Measurements from ENCODE around the gene LHX3. TPM values are rescaled to one million over a fixed set of nuclear protein-coding genes. Genes with fewer than 3 reads are reported as not detected.

Gene LHX3
- total and polyA plus RNA-seq, 10 of the 15 experiments (the other 5 are each of a cell fraction or from before 2014, with no cell fraction given): not detected

DNA sequence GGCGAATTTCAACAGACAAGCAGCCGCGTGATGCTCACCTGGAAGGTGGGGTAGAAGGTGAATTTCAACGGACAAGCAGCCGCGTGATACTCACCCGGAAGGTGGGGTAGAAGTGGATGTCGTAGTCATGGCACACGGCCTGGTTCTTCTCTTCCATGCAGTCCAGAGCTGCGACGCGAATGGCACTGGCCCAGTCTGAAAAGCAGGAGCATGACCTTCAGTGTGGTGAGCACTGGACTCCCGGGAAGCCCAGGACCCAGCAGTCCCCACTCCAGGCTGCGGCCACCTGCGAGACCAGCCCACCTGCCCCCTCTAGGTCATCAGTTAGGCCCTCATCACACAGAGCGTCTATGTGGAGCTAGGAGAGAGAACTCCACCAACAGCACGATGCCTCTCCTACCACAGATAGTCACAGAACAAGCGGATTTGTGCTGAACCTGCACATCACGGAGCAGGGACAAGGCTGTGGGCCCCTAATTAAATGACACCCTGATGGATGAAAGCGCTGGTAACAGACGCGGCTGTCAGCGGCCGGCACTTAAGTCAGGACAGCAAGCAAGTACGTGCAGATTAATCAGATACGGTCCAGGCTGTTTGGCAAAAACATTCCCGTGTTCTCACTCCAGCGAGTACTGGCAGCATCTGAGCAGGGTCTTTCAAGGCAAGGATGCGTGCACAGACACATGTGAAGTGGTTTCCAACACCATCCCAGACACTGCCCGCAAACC lies 21.9 kb upstream of the LHX3 start:
- intact Hi-C loops (cut with micrococcal nuclease; ENCODE audit: unreplicated experiment): loop anchor here (5.0 kb wide), 1 partner anchor 260 kb away; no protein-coding TSS in a partner anchor
- in situ Hi-C loops (cut with MboI): no loop called here
- SMC1A ChIA-PET (ENCODE audit: uncharacterized antibody, unreplicated experiment): interaction anchor here (2.4 kb wide), 1 partner anchor 16 kb away, joined by 9 read pairs; no protein-coding TSS in a partner anchor
- no peak for FAIRE-seq
- no peak overlapping the region for H3K4me3 ChIP-seq
- no peak overlapping the region for H3K27ac ChIP-seq (ENCODE audit: control insufficient read depth, insufficient read depth)
- RAD21 ChIA-PET (ENCODE audit: unreplicated experiment): no interaction called here
- WGBS (ENCODE audit: insufficient coverage, insufficient replicate concordance, low lambda C conversion rate, missing lambda C conversion rate): 94% methylated on average over 30 of the region's 30 CpGs
- DNase-seq (ENCODE audit: low read depth, low spot score): no peak
- peaks cover 10% of the 10 kb centered on the region for H3K79me2 ChIP-seq (ENCODE audit: control insufficient read depth, insufficient read depth, low read length)
- H2AFZ ChIP-seq (ENCODE audit: control insufficient read depth, low read depth, low read length): no peak overlapping the region
- BruUV-seq (replicated peaks): no TSS peak
- POLR2A ChIA-PET: no interaction called here
- peaks cover 19% of the 10 kb centered on the region for H3K4me1 ChIP-seq (ENCODE audit: control insufficient read depth, insufficient read depth, low read length)
- H3K9me3 ChIP-seq (replicated peaks; ENCODE audit: control insufficient read depth, insufficient read depth, low read length): no peaks in the 10 kb centered on the region
- H4K20me1 ChIP-seq (ENCODE audit: control insufficient read depth, insufficient read depth): no peaks in the 10 kb centered on the region
- CTCF ChIA-PET: interaction anchor here (1.1 to 6.5 kb wide), 4 partner anchors 9 to 41 kb away, joined by 3 to 30 read pairs (median 10); no protein-coding TSS in a partner anchor
- H3K9ac ChIP-seq (ENCODE audit: control insufficient read depth, insufficient read depth, low read length): no peak overlapping the region
- no peak overlapping the region for H3K4me2 ChIP-seq (ENCODE audit: control insufficient read depth, insufficient read depth)
- H3K36me3 ChIP-seq (ENCODE audit: control insufficient read depth in 2 of 2, insufficient read depth in 2 of 2, low read length in 1 of 2): peaks cover 8 to 25% of the 10 kb centered on the region in 2 experiments
- ATAC-seq: no peak
- H3K27me3 ChIP-seq (replicated peaks in 1 of 2; ENCODE audit: control insufficient read depth in 2 of 2, insufficient read depth in 2 of 2, low read length in 1 of 2): no peaks in the 10 kb centered on the region
- TF ChIP-seq E2F8 (IDR thresholded peaks at IDR 0.05; ENCODE audit: low read depth, partially characterized antibody): no peak
- no peak for TF ChIP-seq RFX5 (IDR thresholded peaks at IDR 0.05; ENCODE audit: low read depth, low read length)
- TF ChIP-seq HCFC1 (IDR thresholded peaks at IDR 0.05; ENCODE audit: low read length): no peak
- no peak for TF ChIP-seq MEF2B (IDR thresholded peaks at IDR 0.05; ENCODE audit: partially characterized antibody, poor library complexity, severe bottlenecking)
- TF ChIP-seq NR2C2 (IDR thresholded peaks at IDR 0.05; ENCODE audit: borderline replicate concordance, control insufficient read depth, insufficient read length, low read depth): no peak
- TF ChIP-seq MYC (IDR thresholded peaks at IDR 0.05; ENCODE audit: insufficient read depth, insufficient read length, insufficient replicate concordance, low read length, severe bottlenecking): no peak
- TF ChIP-seq, protein P1, sequence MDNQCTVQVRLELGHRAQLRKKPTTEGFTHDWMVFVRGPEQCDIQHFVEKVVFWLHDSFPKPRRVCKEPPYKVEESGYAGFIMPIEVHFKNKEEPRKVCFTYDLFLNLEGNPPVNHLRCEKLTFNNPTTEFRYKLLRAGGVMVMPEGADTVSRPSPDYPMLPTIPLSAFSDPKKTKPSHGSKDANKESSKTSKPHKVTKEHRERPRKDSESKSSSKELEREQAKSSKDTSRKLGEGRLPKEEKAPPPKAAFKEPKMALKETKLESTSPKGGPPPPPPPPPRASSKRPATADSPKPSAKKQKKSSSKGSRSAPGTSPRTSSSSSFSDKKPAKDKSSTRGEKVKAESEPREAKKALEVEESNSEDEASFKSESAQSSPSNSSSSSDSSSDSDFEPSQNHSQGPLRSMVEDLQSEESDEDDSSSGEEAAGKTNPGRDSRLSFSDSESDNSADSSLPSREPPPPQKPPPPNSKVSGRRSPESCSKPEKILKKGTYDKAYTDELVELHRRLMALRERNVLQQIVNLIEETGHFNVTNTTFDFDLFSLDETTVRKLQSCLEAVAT (IDR thresholded peaks at IDR 0.05): no peak
- TF ChIP-seq STAT1 (conservative IDR thresholded peaks at IDR 0.05): no peak
- TF ChIP-seq, protein P2, sequence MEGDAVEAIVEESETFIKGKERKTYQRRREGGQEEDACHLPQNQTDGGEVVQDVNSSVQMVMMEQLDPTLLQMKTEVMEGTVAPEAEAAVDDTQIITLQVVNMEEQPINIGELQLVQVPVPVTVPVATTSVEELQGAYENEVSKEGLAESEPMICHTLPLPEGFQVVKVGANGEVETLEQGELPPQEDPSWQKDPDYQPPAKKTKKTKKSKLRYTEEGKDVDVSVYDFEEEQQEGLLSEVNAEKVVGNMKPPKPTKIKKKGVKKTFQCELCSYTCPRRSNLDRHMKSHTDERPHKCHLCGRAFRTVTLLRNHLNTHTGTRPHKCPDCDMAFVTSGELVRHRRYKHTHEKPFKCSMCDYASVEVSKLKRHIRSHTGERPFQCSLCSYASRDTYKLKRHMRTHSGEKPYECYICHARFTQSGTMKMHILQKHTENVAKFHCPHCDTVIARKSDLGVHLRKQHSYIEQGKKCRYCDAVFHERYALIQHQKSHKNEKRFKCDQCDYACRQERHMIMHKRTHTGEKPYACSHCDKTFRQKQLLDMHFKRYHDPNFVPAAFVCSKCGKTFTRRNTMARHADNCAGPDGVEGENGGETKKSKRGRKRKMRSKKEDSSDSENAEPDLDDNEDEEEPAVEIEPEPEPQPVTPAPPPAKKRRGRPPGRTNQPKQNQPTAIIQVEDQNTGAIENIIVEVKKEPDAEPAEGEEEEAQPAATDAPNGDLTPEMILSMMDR (IDR thresholded peaks at IDR 0.05 in 2 of 3, conservative IDR thresholded peaks at IDR 0.05 in 1 of 3; ENCODE audit: control insufficient read depth in 2 of 3, extremely low read depth in 1 of 3, insufficient read depth in 1 of 3, low read depth in 3 of 3, low read length in 3 of 3): no peak
- no peak for TF ChIP-seq CBFB (IDR thresholded peaks at IDR 0.05; ENCODE audit: low read depth)
- TF ChIP-seq EGR1 (IDR thresholded peaks at IDR 0.05; ENCODE audit: borderline replicate concordance in 1 of 2, low read depth in 2 of 2, low read length in 2 of 2): no peak

All from GM12878 (cell line).